Fibroblast of the conjunctiva (primary cell): ENCODE results near the gene BLACAT1.
A peak's percentile ranks its signal among the peaks of the same experiment; 100 is the strongest.

ENCODE experiments used
- DNase-seq: peaks from one replicate; pipeline ENCODE4 v3.0.0-alpha.2; 2010; ENCODE audit warnings: low read depth

The BLACAT1 gene

GRCh38 chr1:205456383-205456867 is 580 bp upstream of the BLACAT1 start:
- DNase-seq = no peak

DNA sequence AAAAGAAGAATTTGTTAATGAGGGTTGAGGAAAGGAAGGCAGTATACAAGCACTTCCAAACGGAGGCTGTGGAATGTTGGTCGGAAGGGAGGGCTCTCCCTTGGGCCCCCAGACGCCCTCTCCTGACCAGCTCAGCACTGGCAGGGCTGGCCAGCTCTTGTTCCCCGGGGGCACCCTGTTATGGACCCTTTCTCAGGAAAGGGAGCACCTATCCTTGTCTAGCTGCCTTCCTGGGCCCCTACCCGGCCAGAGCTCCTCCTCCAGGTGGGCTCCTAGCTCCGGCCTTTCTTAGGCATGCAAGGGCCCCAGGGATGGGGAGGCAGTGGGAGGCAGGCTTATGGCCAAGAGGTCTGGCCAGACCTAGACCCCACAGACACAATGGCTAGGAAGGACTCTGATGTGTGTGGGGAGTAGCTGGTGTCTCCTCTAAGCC is 926 bp downstream of the BLACAT1 start:
- no peak for DNase-seq

DNA sequence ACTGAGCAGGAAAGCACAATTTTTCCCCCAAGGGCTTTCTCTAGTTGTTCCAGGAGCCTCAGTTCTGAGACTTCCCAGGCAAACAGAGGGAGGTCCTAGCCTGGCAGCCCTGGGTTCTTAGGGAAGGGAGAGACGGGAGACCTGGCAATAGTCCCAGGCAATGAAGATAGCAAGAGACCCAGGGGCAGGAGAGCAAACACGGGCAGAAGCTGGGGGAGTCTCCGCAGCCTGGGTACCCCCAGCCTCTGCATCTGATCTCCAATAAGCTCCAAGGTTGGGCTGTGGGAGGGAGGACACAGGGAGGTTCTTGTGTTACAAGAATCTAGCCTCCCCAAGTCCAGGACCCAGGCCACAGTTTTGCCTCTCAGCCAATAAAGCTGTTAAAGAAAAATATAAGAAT is 2.4 kb downstream of the BLACAT1 start:
- no peak for DNase-seq

GRCh38 chr1:205452933-205453332 is 2.9 kb downstream of the BLACAT1 start:
- DNase-seq = no peak

GRCh38 chr1:205452364-205452763 is 3.5 kb downstream of the BLACAT1 start:
- DNase-seq = no peak

- no peak for DNase-seq
These were observed 4.1 kb downstream of the BLACAT1 start for GRCh38 chr1:205451759-205452164.

DNA sequence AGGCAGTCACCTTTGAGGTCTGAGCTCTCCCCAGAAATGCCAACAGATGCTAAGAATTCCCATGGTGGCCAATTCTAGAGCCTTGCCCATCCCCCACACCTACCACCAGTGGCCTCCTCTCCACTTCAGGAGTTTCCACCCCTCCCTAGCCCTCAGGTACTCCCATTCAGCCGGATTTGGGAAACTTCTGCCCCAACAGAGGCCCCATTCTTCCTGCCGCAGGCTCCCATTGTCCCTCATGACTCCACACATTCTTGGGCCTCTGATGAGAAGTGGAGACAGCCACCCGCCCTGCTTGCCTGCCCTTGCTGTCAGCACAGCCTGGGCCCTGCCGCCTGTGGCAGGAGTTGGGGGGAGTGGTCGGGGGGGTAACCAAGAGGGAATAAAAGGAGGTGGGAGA is 4.6 kb downstream of the BLACAT1 start:
- DNase-seq = no peak

- DNase-seq = no peak
These were observed 5.4 kb downstream of the BLACAT1 start for GRCh38 chr1:205450448-205450847.

GRCh38 chr1:205449750-205450443 is 5.9 kb downstream of the BLACAT1 start:
- no peak for DNase-seq

DNA sequence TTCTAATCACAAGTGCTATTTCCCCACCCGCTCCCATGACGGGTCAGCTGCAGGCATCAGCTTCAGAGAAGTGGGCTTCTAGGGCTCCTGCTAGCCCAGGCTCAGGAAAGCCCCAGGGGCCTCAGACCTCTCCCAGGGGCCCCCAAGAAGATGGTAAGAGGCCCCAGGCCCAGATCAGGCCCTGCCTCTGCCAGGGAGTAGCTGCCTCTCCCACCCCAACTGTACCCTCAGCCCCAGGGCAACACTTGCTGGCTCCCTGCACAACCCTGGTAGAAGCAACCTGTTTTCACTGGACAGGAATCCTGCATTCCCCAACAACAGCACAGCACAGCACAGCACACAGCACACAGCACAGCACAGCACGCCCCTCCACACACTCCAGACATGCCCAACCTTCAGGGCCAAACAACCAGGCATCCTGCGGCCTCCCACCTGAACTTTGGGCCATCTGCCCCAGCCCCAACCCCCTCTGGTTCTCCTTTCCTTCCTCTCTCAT is 6.5 kb downstream of the BLACAT1 start:
- no peak for DNase-seq

DNA sequence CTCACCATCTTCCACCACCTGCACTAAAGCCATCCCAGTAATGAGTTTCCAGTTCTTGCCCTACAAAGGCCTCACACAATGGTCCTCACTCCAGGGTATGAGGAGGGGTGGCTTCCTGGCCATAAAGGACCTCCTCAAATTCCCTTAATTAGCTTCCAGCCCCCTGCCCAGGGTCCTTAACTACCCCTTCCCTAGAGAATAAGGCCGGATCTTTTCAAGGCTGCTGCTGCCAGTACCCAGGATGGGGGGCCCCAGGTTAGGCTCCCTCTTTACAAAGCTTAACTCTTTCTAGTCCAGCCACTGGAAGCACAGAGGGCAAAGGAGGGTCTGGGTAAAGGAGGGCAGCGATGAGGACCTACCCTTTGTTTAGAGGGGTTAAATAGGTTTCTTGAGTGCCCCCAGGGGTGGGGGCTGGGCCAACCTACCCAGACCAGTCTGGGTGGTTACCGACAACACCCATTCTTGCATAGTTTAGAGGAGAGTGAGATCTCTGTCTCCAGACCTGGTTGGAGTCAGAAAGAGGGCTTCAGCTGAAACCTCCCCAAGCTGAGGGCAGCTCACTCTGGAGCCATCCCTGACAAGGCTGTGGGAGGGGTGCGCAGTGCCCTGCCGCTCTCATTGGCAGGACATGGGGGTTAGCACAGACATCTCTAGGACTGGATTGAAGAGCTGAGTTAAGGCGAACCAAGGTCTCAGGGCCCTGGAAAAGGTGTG is 7.1 kb downstream of the BLACAT1 start:
- DNase-seq = no peak

DNA sequence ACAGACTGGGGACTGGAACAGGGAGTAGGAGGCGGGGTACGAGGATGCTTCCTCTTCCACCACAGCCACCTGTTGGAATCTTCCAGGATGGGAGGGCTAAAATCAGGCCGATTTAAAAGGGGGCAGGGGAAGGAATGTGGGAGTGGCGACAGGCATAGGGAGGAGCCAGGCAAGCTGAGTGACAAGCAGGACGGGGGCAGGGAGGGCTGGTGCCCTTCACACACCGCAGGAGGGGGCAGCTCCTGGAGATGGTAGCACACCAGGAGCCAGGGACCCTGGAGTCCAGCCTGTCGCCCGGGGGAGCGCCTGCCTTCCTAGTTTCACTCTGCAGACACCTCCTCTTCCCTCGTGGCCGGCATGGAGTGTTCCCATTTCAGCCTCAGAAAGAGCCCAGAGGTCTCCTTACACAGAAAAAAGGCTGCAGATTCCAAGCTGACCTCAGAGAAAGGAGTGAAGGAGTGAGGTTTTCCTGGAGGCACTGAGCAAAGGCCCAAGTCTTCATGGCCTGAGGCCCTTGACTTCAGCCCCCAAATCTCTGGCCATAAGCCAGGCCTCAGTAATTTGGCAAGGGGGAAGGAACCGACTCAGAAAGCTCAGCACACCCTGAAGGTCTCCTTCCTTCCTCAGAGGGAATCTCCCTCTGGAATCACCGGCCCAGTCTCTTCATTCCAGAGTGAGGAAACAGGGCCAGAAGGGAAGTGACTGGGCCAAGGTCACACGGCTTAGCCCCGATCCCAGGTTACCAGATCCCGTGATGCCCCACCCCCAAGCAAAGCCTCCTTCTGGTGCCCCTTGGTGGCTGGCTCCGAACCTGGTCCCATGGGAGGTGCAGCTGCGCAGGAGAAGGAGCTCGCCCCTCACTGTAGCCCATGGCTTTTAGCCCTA is 8.1 kb downstream of the BLACAT1 start:
- DNase-seq = no peak

DNA sequence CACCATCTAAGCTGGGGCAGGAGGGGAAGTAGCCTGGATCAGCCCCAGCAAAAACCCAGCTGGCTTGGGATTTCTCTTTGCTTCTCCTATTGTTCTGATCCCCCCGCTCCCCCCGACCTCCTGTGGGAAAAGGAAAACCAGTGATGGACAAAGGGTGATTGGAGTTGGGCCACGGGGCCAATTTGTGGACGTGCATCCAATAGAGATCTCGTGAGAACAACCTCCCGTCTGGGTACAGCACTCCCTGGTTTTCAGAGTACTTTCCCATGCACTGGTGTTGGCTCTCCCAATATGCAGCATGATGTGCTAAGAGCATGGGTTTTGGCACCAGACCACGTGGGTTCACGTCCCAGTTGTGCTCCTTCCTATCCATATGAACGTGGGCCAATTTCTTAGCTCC is 9.0 kb downstream of the BLACAT1 start:
- no peak for DNase-seq

- DNase-seq = no peak
These were observed 10.3 kb downstream of the BLACAT1 start for GRCh38 chr1:205445646-205445935.

GRCh38 chr1:205444931-205445645 is 10.8 kb downstream of the BLACAT1 start:
- DNase-seq = peak; percentile 9

DNA sequence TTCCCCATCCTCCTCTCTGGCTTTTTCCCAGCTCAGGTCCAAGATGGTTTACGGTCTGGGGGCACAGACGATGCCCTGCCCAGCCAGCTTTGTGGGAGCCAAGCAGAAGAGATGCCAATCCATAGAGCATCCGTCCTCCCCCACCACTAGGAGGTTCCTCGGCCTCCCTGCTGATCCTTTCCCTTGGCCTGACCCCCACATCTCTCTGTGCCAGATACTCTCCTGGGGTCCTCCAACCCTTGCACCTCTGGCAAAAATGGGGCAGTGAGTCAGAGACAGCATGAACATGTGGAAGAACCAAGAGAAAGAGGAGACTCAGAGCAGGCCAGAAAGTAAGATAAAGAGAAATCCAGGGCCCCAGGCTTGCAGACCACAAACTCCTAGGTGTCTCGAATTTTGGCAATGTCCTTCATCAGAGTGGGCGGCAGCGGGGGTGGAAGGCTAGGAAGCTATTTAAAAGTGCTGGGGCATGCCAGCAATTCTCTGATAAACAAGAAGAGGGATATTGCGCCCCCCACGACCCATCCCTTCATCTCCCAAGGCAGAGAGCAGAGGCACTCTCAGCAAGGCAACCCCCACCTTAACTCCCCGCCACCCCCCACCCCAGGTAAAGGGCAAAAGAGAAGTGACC is 11.4 kb downstream of the BLACAT1 start:
- no peak for DNase-seq

GRCh38 chr1:205443585-205444299 is 12.1 kb downstream of the BLACAT1 start:
- no peak for DNase-seq

- no peak for DNase-seq
These were observed 13.7 kb downstream of the BLACAT1 start for GRCh38 chr1:205442051-205442725.

DNA sequence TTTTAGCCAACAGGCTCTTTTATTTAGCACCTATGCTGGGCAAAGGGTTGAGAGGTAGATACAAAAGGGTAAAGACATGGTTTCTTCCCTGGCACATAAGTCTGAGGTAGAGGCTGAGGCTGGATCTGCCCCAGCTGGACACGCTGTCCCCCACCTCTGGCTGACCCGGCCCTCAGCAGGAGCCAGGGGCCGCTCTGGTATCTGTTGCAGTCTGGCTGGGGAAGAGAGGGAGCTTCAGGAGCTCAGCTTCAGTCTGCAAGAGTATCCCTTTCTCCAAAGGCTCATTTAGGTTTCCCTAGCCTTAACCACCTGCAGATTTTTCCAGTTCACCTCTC is 14.2 kb downstream of the BLACAT1 start:
- no peak for DNase-seq

GRCh38 chr1:205441318-205441633 is 14.6 kb downstream of the BLACAT1 start:
- DNase-seq = no peak
